Measurements from ENCODE around the gene FN3KRP. TPM values are rescaled to one million over a fixed set of nuclear protein-coding genes. Genes with fewer than 3 reads are reported as not detected.

The FN3KRP gene
- total and polyA plus RNA-seq, 11 donors = 6.8 to 23.1 (median 15.8) TPM

GRCh38 chr17:82732118-82732743 lies 15.7 kb downstream of the FN3KRP start:
- no peak for ATAC-seq
- no peak for TF ChIP-seq POLR2A (IDR thresholded peaks at IDR 0.05)
- TF ChIP-seq CTCF (IDR thresholded peaks at IDR 0.05) = no peak
- Histone ChIP-seq H3K4me3 (no peak overlapping the region), H3K36me3 (peaks cover 0 to 32% (median 11%) of the 10 kb centered on the region in 9 donors), H3K27ac (no peak overlapping the region), H3K27me3 (no peaks in the 10 kb centered on the region), H3K9me3 (peaks cover 0 to 11% (median 0%) of the 10 kb centered on the region in 12 donors), H3K4me1 (peaks cover 0 to 21% (median 8%) of the 10 kb centered on the region in 12 donors)
- intact Hi-C loops (cut with DNase I) = no loop called here
- 89 to 93% (median 93%) methylated on average over 13 of the region's 13 CpGs for WGBS, 4 donors
- DNase-seq = peak in 1 of 5 donors; percentile 26

- WGBS, 4 donors = 3 to 28% (median 6%) methylated on average over 14 to 101 of the region's 101 CpGs
- DNase-seq = peak; percentile 75 to 81 (median 80)
- peak in 3 of 4 donors; percentile 46 to 64 (median 58) for ATAC-seq
- Histone ChIP-seq H3K4me3 (peak within 1 kb of the TSS; percentile 43 to 95 (median 81)), H3K36me3 (peaks cover 0 to 30% (median 11%) of the 10 kb centered on the region in 9 donors), H3K4me1 (peaks cover 0 to 31% (median 9%) of the 10 kb centered on the region in 12 donors), H3K9me3 (peaks cover 0 to 11% (median 0%) of the 10 kb centered on the region in 12 donors), H3K27ac (peak within 1 kb of the TSS; percentile 80 to 98 (median 94)), H3K27me3 (no peaks in the 10 kb centered on the region)
- intact Hi-C loops (cut with DNase I) = no loop called here
- peak in 1 of 2 donors; percentile 55 for TF ChIP-seq POLR2A (IDR thresholded peaks at IDR 0.05)
- no peak for TF ChIP-seq CTCF (IDR thresholded peaks at IDR 0.05)
Measured at GRCh38 chr17:82734987-82735866, 18.7 kb downstream of the FN3KRP start, which contains the start of gene FN3K. FN3K (plus strand) TSS chr17:82735615; CDS start chr17:82735637, 22 bp downstream.

- peaks cover 0 to 31% (median 25%) of the 10 kb centered on the region in 9 donors for H3K36me3 ChIP-seq
- 46 to 72% (median 60%) methylated on average over 14 to 18 of the region's 18 CpGs for WGBS, 4 donors
- no peaks in the 10 kb centered on the region for H3K27me3 ChIP-seq
- ATAC-seq = peak in 1 of 4 donors; percentile 1
- peaks cover 0 to 31% (median 9%) of the 10 kb centered on the region in 12 donors for H3K4me1 ChIP-seq
- H3K27ac ChIP-seq = peak overlapping the region in 11 of 12 donors; percentile 80 to 98 (median 94)
- H3K4me3 ChIP-seq = peak overlapping the region; percentile 43 to 95 (median 81)
- H3K9me3 ChIP-seq = peaks cover 0 to 22% (median 2%) of the 10 kb centered on the region in 12 donors
- TF ChIP-seq POLR2A (IDR thresholded peaks at IDR 0.05) = no peak
- TF ChIP-seq CTCF (IDR thresholded peaks at IDR 0.05) = no peak
- peak in 1 of 5 donors; percentile 57 for DNase-seq
- intact Hi-C loops (cut with DNase I) = no loop called here
Measured at GRCh38 chr17:82736511-82737185, 20.1 kb downstream of the FN3KRP start.

All from heart left ventricle (tissue), 16 donors.